DMS153 (cell line): Measurements from ENCODE around the gene DAPP1.
"Not testable (repeated sequence)": the region's sequence is repeated elsewhere in the genome, so short reads cannot be mapped to it uniquely, and the experiment has no call there.

Source experiments
- DNase-seq: peaks from one replicate; lab custom pipeline; 2025; lab: John Stamatoyannopoulos, UW

Gene DAPP1

DNA sequence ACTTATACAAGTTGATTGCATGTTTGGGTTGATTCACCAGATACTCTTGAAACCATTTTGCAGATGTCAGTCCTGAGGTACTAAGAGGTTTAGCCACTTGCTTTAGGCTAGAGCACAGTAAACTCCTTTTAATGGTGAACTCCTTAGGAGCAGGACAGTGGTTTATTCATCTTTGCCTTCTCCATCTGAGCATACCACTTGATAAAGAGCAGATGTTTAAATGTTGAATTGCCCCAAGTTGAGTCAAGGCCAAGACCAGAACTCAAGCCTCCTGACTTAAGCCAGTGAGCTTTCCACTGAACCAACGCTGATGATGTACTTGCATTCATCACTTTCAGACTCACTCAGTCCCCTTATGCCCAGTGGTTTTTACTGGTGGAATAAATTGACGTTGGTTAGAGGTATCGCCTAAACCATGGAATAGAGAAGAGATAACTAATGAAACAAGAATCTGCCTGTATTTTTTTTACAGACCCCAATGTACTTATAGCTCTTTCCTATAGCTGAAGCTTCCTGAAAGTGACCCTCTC, 7.5 kb downstream of the DAPP1 start:
- no peak for DNase-seq

DNA sequence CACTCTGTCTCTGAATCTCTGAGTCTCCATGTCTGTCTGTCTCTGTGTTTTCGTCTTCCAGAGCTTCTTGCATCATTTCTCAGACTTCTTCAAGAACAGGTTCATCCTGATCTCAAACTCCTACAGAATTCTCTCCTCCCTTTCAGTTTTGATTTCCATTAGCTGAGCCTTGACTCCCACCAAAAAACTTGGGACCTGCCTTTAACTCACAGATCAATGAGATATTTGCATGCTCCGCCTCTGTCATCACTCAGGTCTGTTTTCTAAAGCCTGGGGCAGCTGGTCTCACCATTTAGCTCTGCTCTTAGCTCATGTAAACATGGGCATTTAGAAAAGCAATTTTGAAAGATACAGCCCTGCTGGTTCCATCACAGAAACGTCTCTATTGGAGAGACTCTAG, 8.6 kb downstream of the DAPP1 start:
- no peak for DNase-seq

DNA sequence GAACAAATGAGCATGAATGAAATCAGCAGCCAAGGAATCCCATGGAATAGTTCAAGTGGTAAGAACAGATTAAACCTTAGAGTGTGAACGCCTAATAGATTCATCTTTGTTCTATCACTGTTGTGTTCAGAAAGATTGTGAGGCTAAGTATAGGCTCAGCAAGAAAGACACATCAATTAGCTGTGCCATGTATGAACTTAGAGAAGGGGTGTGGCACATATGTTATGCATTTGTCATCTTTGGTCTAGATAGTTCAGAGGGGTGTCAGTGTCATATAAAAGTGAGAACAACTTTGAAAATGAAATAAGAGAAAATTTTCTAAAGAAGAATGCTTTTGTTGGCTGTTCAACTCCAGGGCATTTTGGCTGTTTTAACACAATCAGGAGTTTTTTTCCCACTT, 9.4 kb downstream of the DAPP1 start:
- no peak for DNase-seq

DNA sequence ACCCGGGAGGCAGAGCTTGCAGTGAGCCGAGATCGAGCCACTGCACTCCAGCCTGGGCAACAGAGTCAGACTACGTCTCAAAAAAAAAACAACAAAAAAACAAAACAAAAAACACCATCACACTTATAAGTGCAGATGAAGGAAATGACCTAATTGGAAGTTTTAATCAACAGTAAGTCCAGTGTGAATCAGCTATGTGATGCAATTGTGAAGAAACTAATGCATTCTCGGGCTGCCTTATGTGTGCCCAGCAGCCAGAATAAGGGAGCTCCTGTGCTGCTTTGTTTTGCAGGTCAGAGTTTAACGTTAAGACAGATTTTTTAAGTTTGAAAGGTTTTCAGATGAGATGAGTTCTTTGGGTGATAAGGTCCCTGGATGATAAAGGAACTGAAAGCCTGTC, 10.8 kb downstream of the DAPP1 start:
- DNase-seq: no peak

DNA sequence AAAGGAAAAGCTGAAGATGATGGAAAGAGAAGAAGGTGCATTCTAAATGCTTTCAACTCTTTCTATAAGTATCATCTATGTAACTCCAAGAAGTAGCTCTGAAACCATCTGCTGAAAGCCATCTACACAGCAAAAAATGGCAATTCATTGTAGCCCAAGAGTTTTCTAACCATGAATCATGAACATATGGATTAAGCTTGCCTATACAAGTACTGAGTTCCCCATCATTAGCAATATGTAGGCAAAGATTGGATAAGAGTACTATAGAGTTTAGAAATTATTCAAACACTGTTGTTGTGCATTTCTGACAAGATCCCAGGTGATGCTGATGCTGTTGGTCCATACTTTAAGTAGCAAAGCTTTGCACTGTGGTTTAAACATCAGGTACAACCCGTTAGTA, 11.2 kb downstream of the DAPP1 start:
- no peak for DNase-seq

DNA sequence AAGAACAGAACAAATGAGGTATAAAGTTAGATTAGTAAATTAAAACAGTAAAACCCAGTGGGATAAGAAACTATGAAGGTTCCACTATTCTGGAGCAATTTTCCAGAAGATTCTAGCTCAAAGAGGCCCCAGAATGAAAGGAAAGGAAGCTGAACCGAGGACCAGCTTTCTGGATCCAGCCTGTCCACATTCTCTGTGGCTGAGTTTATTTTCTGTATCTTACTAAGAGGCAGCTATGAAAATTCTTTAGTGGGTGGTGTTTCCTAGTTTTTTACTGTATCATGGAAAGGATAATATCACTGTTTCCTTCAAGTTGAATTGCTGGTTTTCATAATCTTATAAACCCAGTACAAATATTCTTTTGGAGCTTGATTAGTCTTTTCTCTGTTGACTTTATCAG, 11.8 kb downstream of the DAPP1 start:
- DNase-seq: no peak

DNA sequence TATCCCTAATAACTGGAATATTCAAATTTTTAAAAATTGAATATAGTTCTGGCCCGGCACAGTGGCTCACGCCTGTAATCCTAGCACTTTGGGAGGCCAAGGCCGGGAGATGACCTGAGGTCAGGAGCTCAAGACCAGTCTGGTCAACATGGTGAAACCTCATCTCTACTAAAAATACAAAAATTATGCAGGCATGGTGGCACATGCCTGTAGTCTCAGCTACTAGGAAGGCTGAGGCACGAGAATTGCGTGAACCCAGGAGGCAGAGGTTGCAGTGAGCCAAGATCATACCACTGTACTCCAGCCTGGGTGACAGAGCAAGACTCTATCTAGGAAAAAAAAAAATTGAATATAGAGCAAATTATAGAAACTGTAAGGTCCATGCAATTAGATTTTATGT, 13.4 kb downstream of the DAPP1 start:
- not testable (repeated sequence) for DNase-seq

DNA sequence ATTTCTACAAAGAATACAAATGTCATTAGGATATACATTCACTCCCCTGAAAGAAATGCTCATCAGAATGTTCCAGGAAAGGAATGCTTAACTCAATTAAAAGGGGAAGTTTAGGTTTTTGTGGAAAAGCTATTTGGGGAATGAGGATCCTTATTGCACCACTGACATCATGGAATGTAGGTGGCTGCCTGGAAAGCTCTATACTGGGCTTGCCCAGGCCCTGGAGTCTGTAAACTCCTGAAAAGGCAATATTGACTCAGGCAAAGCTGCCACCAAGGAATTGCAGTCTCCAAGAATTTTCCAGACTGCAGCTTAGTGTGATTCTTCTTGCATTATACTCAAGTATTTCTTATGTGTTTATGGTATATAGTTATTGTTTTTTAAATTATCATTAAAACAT, 15.7 kb downstream of the DAPP1 start:
- no peak for DNase-seq

DNA sequence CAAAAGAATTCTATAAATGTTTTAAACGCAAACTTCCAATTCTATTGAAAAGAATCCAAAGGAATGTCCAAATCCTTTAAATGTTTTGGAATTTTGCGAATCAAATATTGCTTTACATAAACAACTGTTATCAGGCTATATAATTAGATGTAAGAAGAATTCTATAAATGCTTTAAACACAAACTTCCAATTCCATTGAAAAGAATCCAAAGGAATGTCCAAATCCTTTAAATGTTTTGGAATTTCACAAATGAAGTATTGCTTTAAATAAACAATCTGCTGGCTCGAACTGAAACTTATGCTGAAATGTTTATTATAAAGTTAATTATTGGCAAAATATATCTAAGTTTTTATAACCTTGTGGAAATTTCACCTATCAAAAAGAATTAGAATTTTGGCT, 16.1 kb downstream of the DAPP1 start:
- no peak for DNase-seq

DNA sequence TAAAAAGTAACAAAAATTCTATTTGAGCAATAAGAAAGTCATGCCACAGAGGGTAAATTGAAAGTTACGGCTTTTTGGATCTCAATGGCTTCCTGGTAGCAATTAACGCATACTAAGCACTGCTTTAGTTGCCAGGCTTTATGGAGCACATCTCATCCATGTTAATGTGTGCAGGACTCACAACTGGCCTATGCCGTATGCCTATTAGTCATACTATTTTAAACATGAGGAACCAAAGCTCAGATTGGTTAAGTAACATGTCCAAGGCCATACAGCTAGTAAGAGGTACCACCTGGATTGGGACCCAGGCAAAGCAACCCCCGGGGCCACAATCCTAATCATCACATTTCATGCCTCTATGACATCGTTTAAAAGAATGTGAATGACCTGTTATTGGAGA, 17.1 kb downstream of the DAPP1 start:
- no peak for DNase-seq

DNA sequence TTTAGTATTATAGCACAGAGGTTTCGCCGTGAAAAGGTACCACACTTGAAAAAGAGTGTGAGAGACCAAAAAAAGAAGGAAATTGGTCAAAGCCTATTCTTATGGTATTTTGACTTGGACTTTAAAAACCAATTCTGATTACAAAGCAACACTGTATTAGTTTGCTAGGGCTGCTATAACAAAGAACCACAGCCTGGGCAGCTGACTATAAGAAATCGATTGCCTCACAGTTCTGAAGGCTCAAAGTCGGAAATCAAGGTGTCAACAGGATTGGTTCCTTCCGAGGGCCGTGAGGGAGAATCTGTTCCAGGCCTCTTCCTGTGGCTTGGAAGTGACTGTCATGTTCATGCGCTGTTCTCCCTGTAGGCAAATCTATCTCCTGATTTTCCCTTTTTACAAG, 17.9 kb downstream of the DAPP1 start:
- no peak for DNase-seq

DNA sequence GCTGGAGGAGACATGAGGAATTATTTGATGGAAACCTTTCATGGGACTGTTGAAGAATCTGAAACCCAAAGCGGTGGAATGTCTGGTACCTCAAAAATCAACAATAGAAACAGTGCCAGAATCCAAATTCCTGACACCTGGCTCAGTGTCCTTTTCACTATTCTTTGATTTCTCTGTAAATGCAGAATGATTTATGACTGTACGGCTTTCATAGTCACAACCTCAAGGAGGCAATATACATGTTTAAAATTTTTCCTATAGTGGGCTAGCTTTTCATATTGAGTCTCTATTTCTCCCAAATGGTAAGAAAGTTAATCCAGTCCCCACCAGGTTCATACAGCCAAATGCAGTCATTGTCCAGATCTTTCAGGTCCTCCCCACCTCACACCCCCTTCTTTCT, 19.3 kb downstream of the DAPP1 start:
- no peak for DNase-seq

DNA sequence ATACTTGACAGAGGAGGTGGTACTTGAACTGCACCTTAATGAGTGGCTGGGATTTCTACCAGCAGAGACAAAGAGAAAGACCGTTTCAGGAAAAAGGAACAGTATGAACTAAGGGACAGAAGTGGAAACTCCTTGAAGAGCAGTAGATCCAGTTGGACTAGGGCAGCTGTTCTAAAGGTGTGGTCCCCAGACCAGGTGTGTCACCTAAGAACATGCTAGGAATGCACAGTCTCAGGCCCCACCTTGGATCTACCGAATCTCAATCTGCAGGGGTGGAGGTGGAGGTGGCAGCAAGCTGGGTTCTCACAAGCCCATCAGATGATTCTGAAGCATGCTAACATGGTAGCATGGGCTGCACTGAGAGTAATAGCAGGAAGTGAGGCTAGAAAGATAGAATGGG, 22.3 kb downstream of the DAPP1 start:
- DNase-seq: no peak

DNA sequence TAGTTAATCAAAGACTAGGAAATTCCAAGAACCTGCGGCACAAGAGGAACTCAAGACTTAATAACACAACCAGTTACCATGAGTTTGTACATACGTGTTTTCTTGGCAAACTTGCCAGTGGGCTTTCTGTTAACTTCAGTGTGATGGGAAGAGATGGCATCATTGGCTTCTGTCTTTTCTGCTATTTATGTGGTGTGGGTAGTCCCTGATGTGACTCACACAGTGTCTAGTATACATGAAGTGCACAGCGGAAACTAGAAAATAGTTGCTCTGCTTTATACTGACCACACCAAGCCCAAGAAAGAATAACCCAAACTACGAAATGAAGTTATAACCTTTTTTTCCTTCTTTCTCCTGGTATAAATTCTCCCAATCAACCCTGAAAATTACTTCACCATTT, 24.5 kb downstream of the DAPP1 start:
- no peak for DNase-seq

DNA sequence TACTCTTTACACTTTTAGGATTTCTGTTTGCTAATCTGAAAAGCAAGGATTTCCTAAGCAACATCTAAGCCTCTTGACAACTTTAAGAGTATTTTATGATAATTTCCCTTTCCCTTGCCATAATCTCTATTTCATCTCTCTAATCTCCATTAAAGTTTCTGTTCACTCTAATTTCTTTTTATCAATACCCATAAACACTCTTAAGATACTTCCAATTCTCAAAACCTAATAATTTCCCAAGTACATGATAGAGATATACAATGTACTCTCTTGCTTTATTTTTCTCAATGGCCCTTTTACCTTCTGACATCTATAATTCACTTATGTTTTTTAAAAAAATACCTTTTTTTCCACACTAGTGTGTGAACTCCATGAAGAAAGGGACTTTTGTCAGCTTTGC, 26.8 kb downstream of the DAPP1 start:
- no peak for DNase-seq

DNA sequence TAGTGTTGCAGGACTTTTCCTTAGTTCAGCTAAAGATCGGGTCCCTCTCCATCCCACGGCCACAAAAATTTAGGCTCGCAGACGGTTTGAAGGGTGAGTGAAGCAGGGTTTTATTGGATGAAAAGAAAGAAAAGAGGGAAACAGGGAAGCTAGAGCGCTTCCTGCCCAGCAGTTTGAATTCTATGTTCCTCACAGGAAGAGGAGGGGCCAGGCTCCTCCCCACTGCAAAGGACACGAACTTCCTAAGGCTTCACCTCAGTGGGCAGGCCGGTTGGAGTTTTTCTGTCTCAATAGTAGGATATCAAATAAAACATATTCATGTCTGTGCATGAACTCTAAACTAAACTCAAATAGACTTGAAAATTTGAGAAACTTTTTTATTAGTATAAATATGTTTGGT, 27.4 kb downstream of the DAPP1 start:
- DNase-seq: no peak

DNA sequence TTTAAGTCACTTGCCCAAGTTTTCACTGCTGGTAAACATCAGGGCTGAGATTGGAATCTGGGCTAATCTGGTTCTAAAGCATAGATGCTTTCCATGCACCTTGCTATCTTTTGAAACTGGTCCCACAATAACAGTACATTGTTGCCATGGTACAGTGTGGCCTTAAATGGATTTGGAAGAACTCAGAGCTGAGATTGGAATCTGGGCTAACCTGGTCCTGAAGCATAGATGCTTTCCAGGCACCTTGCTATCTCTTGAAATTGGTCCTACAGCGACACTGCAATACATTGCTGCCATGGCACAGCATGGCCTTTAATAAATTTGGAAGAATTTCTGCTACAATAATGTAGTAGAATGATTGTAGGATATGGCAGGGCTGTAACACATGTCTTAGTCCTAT, 28.6 kb downstream of the DAPP1 start:
- no peak for DNase-seq

DNA sequence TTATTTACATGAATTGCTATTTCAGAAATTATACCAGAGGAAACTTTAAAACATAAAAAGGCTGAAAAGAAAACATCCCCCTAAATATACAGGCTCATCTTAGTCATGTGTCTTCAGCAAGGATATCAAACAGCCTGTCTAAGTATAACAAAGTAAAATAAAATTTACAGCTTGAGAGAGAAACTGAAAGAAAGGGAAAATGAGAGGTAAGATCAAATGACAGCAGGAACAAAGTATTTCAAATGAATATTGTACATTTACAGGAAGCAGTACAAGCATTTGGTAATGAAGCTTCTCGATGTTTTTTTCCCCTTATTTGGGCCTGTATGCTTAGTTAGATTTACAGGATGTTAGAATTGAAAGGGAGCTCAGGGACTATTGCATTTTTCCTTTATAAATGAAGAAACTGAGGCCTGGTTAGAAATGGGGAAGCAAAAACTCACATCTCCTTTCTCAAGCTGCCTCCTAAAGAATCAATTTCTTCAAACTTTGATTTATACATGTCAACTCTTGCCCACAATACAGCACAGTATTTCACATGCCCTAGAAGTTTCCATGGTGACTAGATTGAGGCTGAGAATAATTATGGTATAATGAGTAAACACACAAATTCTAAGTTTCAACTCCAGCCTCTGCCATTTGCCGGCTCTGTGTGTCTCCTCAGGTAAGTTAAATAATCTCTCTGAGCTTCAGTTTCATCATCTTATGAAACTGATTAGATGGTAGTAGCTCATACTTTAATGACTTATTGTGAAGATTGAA, 29.3 kb downstream of the DAPP1 start:
- DNase-seq: no peak

DNA sequence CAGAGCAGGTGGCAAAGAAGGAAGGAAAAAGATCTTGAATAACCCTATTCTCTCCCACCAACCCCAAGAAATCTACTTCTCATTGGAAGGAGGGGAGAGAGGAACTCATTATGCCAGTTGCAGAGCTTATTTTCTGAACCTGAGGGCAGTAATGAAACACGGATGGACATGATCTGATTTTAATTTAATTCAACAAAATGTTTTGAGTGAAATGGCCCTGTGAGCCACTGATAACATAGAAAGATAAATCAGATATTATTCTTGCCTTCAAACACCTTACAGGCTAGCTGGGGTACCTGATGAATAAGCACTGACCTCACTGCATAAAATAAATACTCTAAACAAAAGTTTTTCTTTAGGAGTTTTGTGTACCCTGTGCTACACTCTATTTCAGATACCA, 30.3 kb downstream of the DAPP1 start:
- DNase-seq: no peak

DNA sequence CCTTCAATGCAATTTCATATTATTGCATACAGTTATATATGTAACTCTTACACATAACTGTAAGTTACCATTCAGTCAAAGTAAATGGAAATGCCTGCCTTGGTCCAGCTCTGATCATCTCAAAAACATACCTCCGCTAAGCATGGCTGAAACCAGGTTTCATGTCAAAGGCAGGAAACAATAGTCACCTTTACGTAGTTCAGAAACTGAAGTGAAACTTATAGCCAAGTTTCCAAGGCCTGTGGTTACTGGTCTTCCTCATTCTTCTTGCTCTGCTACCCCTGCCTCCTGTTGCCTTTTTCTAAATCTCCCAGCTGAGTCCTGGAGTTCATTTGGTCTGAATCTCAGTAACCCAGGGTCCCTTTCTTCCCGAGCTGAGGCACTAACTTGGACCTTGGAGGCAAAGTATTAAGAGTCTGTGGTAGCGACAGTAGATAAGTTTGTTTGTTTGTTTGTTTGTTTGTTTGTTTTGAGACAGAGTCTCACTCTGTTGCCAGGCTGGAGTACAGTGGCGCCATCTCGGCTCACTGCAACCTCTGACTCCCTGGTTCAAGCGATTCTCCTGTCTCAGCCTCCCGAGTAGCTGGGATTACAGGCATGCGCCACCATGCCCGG, 30.8 kb downstream of the DAPP1 start:
- no peak for DNase-seq

DNA sequence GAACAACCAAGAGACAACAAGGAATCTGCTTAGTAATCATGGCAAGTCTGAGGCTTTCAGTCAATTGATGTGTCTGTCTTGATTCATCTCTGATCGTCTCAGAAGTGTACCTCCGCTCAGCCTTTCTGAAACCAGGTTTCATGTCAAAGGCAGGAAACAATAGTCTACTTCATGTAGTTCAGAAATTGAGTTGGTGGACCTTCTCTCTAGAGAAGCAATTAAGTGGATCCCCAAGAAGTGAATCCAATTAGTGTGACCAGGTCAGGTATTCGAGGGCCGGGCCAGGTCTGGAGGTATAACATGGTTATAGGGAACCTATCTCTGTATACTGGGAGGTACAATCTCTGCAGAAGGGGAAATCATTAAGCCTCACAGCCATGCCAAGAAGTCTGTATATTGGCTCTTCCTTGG, 32.0 kb downstream of the DAPP1 start:
- DNase-seq: no peak

DNA sequence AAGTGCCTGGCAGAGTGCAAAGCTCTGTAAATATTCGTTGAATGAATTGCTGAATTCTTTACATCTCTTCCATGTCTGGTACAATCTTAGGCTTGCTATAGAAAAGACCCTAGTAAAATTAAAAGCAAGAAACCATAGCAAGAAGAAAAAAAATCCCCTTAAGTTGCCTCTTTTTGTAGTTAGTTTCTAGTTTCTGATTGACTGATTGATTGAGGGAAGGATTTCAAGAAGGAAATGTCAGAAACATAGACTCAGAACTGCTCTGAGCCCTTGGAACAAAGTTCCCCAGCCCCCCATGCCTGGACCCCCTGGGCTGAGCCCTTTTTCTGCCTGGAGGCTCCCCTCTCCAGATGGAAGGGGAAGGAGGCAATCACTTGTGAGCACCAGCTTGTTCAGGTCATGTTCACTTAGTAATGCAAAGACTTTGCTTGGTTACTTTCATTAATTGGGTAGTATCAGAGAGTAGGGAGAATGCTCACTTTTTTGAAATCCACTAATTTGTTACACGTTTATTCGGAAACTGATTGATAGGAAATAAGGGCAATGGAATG, 35.6 kb downstream of the DAPP1 start:
- no peak for DNase-seq

DNA sequence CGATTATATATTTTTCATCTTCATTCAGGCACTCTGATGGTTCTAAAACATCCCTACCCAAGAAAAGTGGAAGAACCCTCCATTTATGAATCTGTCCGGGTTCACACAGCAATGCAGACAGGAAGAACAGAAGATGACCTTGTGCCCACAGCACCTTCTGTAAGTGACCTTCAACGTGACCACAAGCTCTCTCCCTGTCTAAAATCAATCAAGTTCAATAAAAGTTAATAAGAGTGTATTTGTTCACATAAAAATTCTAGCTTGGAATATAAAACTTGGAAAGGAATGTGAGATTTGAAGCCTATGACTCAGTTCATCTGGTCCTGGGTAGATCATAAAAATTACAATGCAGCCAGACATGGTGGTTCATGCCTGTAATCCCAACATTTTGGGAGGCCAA, 36.6 kb downstream of the DAPP1 start:
- DNase-seq: no peak

DNA sequence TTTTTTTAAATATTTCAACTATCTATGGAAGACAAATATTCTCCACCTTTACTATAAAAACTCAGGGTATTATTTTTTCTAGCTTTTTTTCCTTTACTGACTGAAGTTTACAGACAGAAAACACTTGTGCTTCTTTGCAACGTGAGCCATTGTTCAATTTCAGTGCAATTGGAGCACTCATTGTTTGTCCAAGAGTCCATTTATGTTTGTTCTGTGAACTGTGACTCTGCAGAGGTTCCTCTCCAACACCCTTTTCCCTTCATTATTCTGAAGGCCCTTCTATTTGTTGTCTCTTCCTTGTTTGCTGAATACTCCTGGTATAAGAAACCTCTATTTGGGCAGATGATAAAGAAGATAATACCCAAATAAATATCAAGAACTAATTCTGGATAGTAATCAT, 37.4 kb downstream of the DAPP1 start:
- peak; percentile 32 for DNase-seq
